ENCODE results near the gene LASP1NB.
"Not testable (repeated sequence)": the region's sequence is repeated elsewhere in the genome, so short reads cannot be mapped to it uniquely, and the experiment has no call there.

LASP1NB gene

GRCh38 chr17:38908676-38909181, 16.7 kb upstream of the LASP1NB start:
- DNase-seq (peak; percentile 46), ATAC-seq (peak; percentile 58)
- peak overlapping the region; percentile 66 for H3K27ac Mint-ChIP-seq
- H3K4me1 Mint-ChIP-seq (ENCODE audit: low read depth), result peaks cover 41% of the 10 kb centered on the region
- ChIA-PET CTCF (no interaction called here), POLR2A (interaction anchor here (0.5 to 1.7 kb wide), 3 partner anchors 13 to 130 kb away, joined by 3 to 4 read pairs (median 3); no protein-coding TSS in a partner anchor)
- TF ChIP-seq, protein P1, sequence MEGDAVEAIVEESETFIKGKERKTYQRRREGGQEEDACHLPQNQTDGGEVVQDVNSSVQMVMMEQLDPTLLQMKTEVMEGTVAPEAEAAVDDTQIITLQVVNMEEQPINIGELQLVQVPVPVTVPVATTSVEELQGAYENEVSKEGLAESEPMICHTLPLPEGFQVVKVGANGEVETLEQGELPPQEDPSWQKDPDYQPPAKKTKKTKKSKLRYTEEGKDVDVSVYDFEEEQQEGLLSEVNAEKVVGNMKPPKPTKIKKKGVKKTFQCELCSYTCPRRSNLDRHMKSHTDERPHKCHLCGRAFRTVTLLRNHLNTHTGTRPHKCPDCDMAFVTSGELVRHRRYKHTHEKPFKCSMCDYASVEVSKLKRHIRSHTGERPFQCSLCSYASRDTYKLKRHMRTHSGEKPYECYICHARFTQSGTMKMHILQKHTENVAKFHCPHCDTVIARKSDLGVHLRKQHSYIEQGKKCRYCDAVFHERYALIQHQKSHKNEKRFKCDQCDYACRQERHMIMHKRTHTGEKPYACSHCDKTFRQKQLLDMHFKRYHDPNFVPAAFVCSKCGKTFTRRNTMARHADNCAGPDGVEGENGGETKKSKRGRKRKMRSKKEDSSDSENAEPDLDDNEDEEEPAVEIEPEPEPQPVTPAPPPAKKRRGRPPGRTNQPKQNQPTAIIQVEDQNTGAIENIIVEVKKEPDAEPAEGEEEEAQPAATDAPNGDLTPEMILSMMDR (IDR thresholded peaks at IDR 0.05), result no peak
- intact Hi-C loops (cut with micrococcal nuclease), result no loop called here
- no peaks in the 10 kb centered on the region for H3K27me3 Mint-ChIP-seq
- no peak overlapping the region for H3K4me3 Mint-ChIP-seq
- no peaks in the 10 kb centered on the region for H3K9me3 Mint-ChIP-seq
- peaks cover 26% of the 10 kb centered on the region for H3K36me3 Mint-ChIP-seq (ENCODE audit: low read depth)

DNA sequence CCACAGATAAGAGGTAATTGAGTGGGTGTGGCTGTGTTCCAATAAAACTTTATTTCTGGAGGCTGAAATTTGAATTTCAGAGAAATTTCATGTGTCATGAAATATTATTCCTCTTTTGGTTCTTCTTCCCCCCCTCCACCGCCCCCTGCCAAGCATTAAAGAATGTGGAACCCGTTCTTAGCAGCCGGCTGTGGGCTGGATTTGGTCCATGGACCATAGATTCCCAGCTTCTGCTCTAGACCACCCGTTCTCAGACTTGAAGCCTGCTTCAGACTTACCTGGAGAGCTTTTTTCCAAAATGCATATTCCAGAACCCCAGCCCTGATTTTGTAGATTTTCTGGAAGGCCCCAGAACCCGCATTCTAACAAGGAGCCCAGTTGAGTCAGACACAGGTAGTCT, 15.1 kb upstream of the LASP1NB start:
- DNase-seq (no peak), ATAC-seq (no peak)
- CTCF ChIA-PET, result interaction anchor here (1.7 kb wide), 1 partner anchor 15 kb away, joined by 4 read pairs; the partner anchor contains the start of gene LASP1NB
- POLR2A ChIA-PET, result interaction anchor here (0.9 to 1.9 kb wide), 4 partner anchors 10 to 12 kb away, joined by 3 to 4 read pairs (median 4); no protein-coding TSS in a partner anchor
- peak overlapping the region; percentile 25 for H3K27ac Mint-ChIP-seq
- H3K4me1 Mint-ChIP-seq (ENCODE audit: low read depth), result peaks cover 39% of the 10 kb centered on the region
- no peaks in the 10 kb centered on the region for H3K27me3 Mint-ChIP-seq
- intact Hi-C loops (cut with micrococcal nuclease), result no loop called here
- peaks cover 20% of the 10 kb centered on the region for H3K36me3 Mint-ChIP-seq (ENCODE audit: low read depth)
- H3K4me3 Mint-ChIP-seq, result no peak overlapping the region
- TF ChIP-seq, protein P1 (IDR thresholded peaks at IDR 0.05), result no peak
- no peaks in the 10 kb centered on the region for H3K9me3 Mint-ChIP-seq

GRCh38 chr17:38911081-38911730, 14.2 kb upstream of the LASP1NB start:
- intact Hi-C loops (cut with micrococcal nuclease), result no loop called here
- ATAC-seq (no peak), DNase-seq (no peak)
- H3K9me3 Mint-ChIP-seq, result no peaks in the 10 kb centered on the region
- TF ChIP-seq, protein P1 (IDR thresholded peaks at IDR 0.05), result no peak
- H3K27ac Mint-ChIP-seq, result peak overlapping the region; percentile 55
- H3K4me1 Mint-ChIP-seq (ENCODE audit: low read depth), result peaks cover 32% of the 10 kb centered on the region
- peaks cover 19% of the 10 kb centered on the region for H3K36me3 Mint-ChIP-seq (ENCODE audit: low read depth)
- CTCF ChIA-PET, result no interaction called here
- H3K27me3 Mint-ChIP-seq, result no peaks in the 10 kb centered on the region
- POLR2A ChIA-PET, result interaction anchor here (0.7 to 1.9 kb wide), 4 partner anchors 10 to 63 kb away, joined by 3 to 5 read pairs (median 4); no protein-coding TSS in a partner anchor
- H3K4me3 Mint-ChIP-seq, result no peak overlapping the region

DNA sequence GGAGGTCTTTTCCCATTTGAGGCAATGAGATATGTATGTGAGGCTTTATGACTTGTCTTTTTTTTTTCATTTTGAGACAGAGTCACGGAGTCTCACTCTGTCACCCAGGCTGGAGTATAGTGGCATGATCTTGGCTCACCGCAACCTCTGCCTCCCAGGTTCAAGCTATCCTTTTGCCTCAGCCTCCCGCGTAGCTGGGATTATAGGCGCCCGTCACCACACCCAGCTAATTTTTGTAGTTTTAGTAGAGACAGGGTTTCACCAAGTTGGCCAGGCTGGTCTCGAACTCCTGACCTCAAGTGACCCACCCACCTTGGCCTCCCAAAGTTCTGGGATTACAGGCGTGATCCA, 13.7 kb upstream of the LASP1NB start:
- Mint-ChIP-seq H3K36me3 (ENCODE audit: low read depth) (peaks cover 19% of the 10 kb centered on the region), H3K4me1 (ENCODE audit: low read depth) (peaks cover 27% of the 10 kb centered on the region), H3K27ac (peak overlapping the region; percentile 55)
- ATAC-seq; H3K4me3 Mint-ChIP-seq; CTCF ChIA-PET; intact Hi-C loops (cut with micrococcal nuclease); POLR2A ChIA-PET; DNase-seq; H3K9me3 Mint-ChIP-seq; H3K27me3 Mint-ChIP-seq: not testable (repeated sequence)

DNA sequence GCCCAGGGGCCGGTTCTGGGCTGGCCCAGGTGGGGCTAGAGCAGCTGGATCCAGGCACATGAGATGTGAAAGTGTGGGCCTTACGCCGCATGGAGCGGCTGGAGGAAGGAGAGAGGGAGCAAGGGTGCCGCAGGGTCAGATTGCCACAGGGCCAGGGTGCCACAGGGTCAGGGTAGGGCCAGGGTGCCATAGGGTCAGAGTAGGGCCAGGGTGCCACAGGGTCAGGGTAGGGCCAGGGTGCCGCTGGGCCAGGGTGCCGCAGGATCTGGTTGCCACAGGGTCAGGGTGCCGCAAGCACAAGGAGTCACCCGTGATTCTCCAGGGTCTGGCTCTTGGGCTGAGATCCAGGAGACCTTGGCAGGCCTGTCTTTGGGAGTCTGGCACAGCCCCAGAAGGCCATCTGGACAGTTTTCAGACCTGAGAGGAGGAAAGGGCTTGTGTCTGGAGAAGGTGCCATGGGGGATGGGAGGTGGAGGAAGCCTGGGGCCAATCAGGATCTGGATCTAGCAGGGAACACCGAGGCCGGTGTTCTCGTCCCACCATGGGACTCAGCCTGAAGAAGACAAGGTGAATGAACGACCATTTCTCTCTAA, 13.1 kb upstream of the LASP1NB start:
- Mint-ChIP-seq H3K27ac (peak overlapping the region; percentile 26), H3K27me3 (no peaks in the 10 kb centered on the region), H3K36me3 (ENCODE audit: low read depth) (peaks cover 25% of the 10 kb centered on the region), H3K4me1 (ENCODE audit: low read depth) (peaks cover 27% of the 10 kb centered on the region), H3K4me3 (no peak overlapping the region), H3K9me3 (no peaks in the 10 kb centered on the region)
- POLR2A ChIA-PET, result interaction anchor here (1.4 to 4.4 kb wide), 2 partner anchors 9 to 13 kb away, joined by 7 to 25 read pairs; partner anchors contain the start of gene LASP1NB
- ATAC-seq, result no peak
- intact Hi-C loops (cut with micrococcal nuclease), result no loop called here
- CTCF ChIA-PET, result no interaction called here
- TF ChIP-seq, protein P1 (IDR thresholded peaks at IDR 0.05), result no peak
- DNase-seq, result no peak
